Measurements from ENCODE around the gene REM1. TPM values are rescaled to one million over a fixed set of nuclear protein-coding genes. Genes with fewer than 3 reads are reported as not detected.

Gene REM1
- total and polyA plus RNA-seq, 2 of the 4 experiments (the other 2 are of a cell fraction) = not detected

DNA sequence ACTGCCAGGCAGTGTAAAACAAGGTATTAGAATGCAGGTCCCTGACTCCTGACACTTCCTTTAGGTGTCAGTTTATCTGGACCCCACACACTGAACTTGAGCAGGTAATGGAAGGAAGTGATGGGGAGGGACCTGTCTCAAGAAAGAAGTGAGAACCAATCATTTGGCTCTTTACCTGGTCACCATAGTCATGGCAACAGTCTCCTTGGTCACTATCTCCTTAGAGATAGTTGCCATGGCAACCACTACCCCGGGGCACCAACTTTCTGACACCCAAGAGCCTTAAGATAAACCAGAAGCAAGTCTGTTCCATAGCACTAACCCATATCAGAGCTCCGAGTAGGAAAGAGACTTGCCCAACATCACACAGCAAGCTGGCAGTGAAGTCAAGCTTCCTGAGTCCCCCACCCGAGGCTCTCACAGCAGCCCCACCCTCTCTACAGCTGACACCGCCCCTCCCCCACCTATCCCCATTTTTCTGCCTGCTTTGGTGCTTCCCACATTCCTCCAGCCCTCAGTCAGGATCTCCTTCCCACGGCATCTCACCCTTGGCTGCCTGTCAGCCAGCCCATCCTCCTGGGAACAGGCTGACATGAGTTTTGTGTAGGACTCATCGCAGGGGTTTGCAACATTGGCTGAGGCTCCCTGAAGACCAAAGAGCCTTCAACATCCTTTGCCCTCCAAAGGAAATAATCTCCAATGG is 22.9 kb downstream of the REM1 start:
- CTCF ChIA-PET = interaction anchor here (0.6 kb wide), 1 partner anchor 33 kb away, joined by 3 read pairs; no protein-coding TSS in a partner anchor

More for the DNA sequence above, 22.9 kb downstream of the REM1 start:
- H3K4me2 ChIP-seq (ENCODE audit: low read depth, low read length) = no peak overlapping the region
- DNase-seq (peak; percentile 49), ATAC-seq (ENCODE audit: low read depth) (no peak)
- H4K8ac ChIP-seq (ENCODE audit: low read depth in 2 of 2, low read length in 2 of 2) = no peak overlapping the region
- H2BK15ac ChIP-seq (ENCODE audit: low read depth, low read length) = no peak overlapping the region
- H2AFZ ChIP-seq (replicated peaks; ENCODE audit: low read length, poor library complexity) = no peak overlapping the region
- no peak for TF ChIP-seq POLR2A (IDR thresholded peaks at IDR 0.05; ENCODE audit: low read depth, low read length)
- TF ChIP-seq RCOR1 (IDR thresholded peaks at IDR 0.05; ENCODE audit: insufficient replicate concordance, low read length) = no peak
- TF ChIP-seq MAFK (IDR thresholded peaks at IDR 0.05; ENCODE audit: low read depth, low read length) = no peak
- no peak for TF ChIP-seq RFX5 (IDR thresholded peaks at IDR 0.05; ENCODE audit: low read depth, low read length)
- no peak for TF ChIP-seq FOS (IDR thresholded peaks at IDR 0.05; ENCODE audit: low read depth, low read length)
- no peak for TF ChIP-seq CHD1 (IDR thresholded peaks at IDR 0.05; ENCODE audit: low read depth, low read length)
- no peak for TF ChIP-seq BHLHE40 (IDR thresholded peaks at IDR 0.05; ENCODE audit: low read depth, low read length)
- no peak for TF ChIP-seq SMC3 (IDR thresholded peaks at IDR 0.05; ENCODE audit: low read depth, low read length)
- TF ChIP-seq, protein P1, sequence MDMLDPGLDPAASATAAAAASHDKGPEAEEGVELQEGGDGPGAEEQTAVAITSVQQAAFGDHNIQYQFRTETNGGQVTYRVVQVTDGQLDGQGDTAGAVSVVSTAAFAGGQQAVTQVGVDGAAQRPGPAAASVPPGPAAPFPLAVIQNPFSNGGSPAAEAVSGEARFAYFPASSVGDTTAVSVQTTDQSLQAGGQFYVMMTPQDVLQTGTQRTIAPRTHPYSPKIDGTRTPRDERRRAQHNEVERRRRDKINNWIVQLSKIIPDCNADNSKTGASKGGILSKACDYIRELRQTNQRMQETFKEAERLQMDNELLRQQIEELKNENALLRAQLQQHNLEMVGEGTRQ (IDR thresholded peaks at IDR 0.05; ENCODE audit: low read depth, low read length) = no peak
- TF ChIP-seq, protein P2, sequence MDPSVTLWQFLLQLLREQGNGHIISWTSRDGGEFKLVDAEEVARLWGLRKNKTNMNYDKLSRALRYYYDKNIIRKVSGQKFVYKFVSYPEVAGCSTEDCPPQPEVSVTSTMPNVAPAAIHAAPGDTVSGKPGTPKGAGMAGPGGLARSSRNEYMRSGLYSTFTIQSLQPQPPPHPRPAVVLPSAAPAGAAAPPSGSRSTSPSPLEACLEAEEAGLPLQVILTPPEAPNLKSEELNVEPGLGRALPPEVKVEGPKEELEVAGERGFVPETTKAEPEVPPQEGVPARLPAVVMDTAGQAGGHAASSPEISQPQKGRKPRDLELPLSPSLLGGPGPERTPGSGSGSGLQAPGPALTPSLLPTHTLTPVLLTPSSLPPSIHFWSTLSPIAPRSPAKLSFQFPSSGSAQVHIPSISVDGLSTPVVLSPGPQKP (IDR thresholded peaks at IDR 0.05; ENCODE audit: borderline replicate concordance, low read depth, low read length) = no peak
- no peak for TF ChIP-seq NFE2L2 (IDR thresholded peaks at IDR 0.05; ENCODE audit: low read depth, low read length)
- TF ChIP-seq, protein P3, sequence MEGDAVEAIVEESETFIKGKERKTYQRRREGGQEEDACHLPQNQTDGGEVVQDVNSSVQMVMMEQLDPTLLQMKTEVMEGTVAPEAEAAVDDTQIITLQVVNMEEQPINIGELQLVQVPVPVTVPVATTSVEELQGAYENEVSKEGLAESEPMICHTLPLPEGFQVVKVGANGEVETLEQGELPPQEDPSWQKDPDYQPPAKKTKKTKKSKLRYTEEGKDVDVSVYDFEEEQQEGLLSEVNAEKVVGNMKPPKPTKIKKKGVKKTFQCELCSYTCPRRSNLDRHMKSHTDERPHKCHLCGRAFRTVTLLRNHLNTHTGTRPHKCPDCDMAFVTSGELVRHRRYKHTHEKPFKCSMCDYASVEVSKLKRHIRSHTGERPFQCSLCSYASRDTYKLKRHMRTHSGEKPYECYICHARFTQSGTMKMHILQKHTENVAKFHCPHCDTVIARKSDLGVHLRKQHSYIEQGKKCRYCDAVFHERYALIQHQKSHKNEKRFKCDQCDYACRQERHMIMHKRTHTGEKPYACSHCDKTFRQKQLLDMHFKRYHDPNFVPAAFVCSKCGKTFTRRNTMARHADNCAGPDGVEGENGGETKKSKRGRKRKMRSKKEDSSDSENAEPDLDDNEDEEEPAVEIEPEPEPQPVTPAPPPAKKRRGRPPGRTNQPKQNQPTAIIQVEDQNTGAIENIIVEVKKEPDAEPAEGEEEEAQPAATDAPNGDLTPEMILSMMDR (conservative IDR thresholded peaks at IDR 0.05; ENCODE audit: low read depth, low read length) = no peak
- no peak for TF ChIP-seq MAZ (IDR thresholded peaks at IDR 0.05; ENCODE audit: borderline replicate concordance, low read depth, low read length)
- TF ChIP-seq CEBPB (IDR thresholded peaks at IDR 0.05; ENCODE audit: low read depth, low read length) = no peak
- TF ChIP-seq RAD21 (IDR thresholded peaks at IDR 0.05; ENCODE audit: low read length) = no peak
- no peak for TF ChIP-seq MXI1 (IDR thresholded peaks at IDR 0.05; ENCODE audit: borderline replicate concordance, low read depth, low read length)
- POLR2A ChIA-PET (ENCODE audit: unreplicated experiment) = no interaction called here
- no peak overlapping the region for H3K18ac ChIP-seq (ENCODE audit: low read depth, low read length)
- no peak overlapping the region for H3K27ac ChIP-seq (ENCODE audit: insufficient read depth, low read length)
- no peak overlapping the region for H4K5ac ChIP-seq (ENCODE audit: low read depth, low read length)
- no peak overlapping the region for H3K4ac ChIP-seq (ENCODE audit: low read depth, low read length)
- no peak overlapping the region for H3K9ac ChIP-seq (ENCODE audit: low read depth, low read length)
- 0% methylated on average over 1 of the region's 6 CpGs; no CpG with 5 or more reads in 1 of the 2 experiments for WGBS, 2 experiments (ENCODE audit: extremely low coverage in 2 of 2, insufficient read length in 1 of 2)
- no peaks in the 10 kb centered on the region for H4K20me1 ChIP-seq (ENCODE audit: insufficient read depth, low read length)
- no peak overlapping the region for H2BK5ac ChIP-seq (ENCODE audit: low read depth, low read length, poor library complexity, severe bottlenecking)
- no peak overlapping the region for H2BK20ac ChIP-seq (ENCODE audit: low read depth, low read length)
- in situ Hi-C loops (cut with MboI; ENCODE audit: low sequenced_read_pairs) (no loop called here), intact Hi-C loops (cut with micrococcal nuclease) (no loop called here), dilution Hi-C loops (cut with HindIII; ENCODE audit: low sequenced_read_pairs, unreplicated experiment) (no loop called here)
- H2BK120ac ChIP-seq (ENCODE audit: low read depth, low read length) = no peak overlapping the region
- BruUV-seq (replicated peaks) = no TSS peak
- H3K4me1 ChIP-seq (ENCODE audit: control insufficient read depth, insufficient read depth, low read length) = 0 out of 2 replicates have a peak, but pooled peaks cover 2% of the 10 kb centered on the region
- H4K91ac ChIP-seq (ENCODE audit: insufficient read depth, low read depth, low read length) = no peak overlapping the region
- H3K4me3 ChIP-seq (ENCODE audit: insufficient read depth, low read depth, low read length) = no peak overlapping the region
- H3K9me3 ChIP-seq (ENCODE audit: control insufficient read depth, insufficient read depth, low read length) = no peaks in the 10 kb centered on the region
- no peaks in the 10 kb centered on the region for H3K9me1 ChIP-seq (ENCODE audit: insufficient read depth, low read length)
- peaks cover 9% of the 10 kb centered on the region for H3K27me3 ChIP-seq (ENCODE audit: control insufficient read depth, insufficient read depth, low read length)
- H3K23ac ChIP-seq (ENCODE audit: low read depth, low read length) = no peak overlapping the region
- no peaks in the 10 kb centered on the region for H3K36me3 ChIP-seq (ENCODE audit: control insufficient read depth, insufficient read depth, low read length)
- H3K56ac ChIP-seq (ENCODE audit: extremely low read depth, insufficient read depth, low read length) = no peak overlapping the region
- H2AK5ac ChIP-seq (ENCODE audit: low read depth, low read length) = no peak overlapping the region
- H3K79me1 ChIP-seq (ENCODE audit: low read depth in 1 of 2, low read length in 2 of 2) = no peaks in the 10 kb centered on the region
- H2AK9ac ChIP-seq (replicated peaks; ENCODE audit: low read depth, low read length, poor library complexity) = no peak overlapping the region
- no peak overlapping the region for H3K14ac ChIP-seq (replicated peaks; ENCODE audit: low read depth, low read length)

Measured in IMR-90 (cell line).